NCI-H524 (cell line): ENCODE data around the gene BCAS3.

Source experiments
- DNase-seq, 2 experiments: peaks; one replicate each; lab custom pipeline; 2025; lab: John Stamatoyannopoulos, UW

BCAS3 gene

DNA sequence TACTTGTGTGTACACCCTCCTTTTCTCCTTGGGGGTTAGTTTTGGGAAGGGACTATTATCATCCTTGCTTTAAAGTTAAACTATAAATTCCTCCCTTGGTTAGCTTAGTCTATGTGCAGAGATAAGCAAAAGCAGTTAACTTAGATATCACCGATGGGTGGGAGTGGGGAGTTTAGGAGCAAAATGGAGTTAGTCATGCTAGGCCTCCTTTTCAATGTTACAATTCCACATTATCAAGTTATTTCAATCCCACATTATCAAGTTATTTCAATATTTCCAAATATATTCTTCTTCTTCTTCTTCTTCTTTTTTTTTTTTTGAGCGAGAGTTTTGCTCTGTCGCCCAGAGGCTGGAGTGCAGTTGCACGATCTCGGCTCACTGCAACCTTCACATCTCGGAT lies 1.7 kb upstream of the BCAS3 start:
- DNase-seq = no peak

DNA sequence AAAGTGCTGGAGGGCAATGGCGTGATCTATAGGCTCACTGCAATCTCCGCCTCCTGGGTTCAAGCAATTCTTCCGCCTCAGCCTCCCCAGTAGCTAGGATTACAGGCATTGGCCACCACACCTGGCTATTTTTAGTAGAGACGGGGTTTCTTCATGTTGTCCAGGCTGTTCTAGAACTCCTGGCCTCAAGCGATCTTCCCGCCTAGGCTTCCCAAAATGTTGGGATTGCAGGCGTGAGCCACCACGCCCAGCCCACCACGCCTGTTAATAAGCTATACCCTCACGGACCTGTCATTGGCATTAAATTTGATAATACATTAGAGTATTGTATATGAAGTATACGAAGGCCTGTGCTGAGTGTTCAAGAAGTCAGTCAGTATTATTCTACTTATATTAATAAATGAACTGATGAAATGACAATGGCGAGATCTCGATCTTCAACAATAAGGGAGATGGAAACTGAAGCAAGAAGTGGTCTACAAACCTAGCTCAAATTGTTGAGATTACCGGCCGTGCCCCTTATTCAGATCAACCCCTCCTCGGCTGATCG lies 818 bp upstream of the BCAS3 start:
- DNase-seq = no peak

DNA sequence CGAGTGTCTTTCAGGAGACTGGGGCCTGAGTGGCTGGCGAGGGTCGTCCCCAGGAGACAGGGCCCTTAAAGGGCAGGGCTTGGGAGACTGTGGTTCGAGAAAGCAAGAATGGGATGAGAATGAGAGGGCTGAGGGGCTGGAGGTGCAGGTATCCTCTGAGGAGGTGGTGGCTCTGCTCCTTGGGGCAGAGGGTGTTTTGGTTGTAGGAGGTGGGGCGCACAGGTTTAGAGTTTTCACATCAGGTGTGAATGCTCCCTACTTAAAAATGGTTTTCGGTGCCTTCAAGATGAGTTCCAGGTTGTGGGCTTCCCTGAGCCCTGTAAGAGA lies 430 bp downstream of the BCAS3 start:
- no peak for DNase-seq

DNA sequence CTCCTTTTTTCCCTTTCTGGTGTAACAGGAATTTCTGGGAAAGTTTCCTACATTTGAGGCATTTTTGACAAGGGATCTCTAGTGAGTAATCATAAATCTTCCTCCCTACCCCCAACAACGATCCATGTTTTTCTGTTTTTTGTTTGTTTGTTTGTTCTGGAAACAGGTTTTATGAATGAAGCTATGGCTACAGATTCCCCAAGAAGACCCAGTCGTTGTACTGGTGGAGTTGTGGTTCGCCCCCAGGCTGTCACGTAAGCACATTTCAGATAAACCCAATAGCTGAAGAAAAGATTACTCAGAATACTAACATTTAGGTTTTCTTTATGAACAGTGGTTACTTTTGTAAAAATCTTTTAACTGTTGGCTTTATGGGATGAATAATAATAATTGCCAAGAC lies 1.6 kb downstream of the BCAS3 start:
- DNase-seq = no peak

DNA sequence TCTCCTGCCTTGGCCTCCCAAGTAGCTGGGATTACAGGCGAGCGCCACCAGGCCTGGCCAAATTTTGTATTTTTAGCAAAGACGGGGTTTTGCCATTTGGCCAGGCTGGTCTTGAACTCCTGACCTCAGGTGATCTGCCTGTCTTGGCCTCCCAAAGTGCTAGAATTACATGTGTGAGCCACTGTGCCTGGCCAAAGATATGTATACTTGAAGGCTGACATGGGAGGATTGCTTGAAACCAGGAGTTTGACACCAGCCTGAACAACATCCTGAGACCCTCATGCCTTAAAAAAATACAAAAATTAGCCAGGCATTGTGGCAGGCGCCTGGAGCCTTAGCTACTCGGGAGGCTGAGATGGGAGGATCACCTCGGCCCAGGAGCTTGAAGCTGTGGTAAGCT lies 3.1 kb downstream of the BCAS3 start:
- no peak for DNase-seq

DNA sequence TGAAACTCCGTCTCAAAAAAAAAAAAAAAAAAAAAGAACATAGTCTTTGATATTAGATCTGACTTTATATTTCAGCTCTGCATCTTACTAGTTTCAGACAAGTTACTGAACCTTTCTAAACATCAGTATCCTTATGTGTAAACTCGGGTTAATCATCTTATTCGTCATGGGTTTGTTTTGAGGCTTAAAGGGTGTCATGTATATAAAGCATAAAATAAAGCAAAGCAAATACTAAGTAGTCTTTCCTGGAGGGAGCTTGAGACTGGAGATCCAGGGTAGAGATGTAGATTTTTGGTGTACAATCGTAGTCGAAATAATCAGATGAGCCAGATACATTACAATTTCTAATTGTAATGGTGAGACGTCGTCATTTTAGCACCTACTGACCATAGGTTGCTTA lies 7.8 kb downstream of the BCAS3 start:
- DNase-seq = no peak

DNA sequence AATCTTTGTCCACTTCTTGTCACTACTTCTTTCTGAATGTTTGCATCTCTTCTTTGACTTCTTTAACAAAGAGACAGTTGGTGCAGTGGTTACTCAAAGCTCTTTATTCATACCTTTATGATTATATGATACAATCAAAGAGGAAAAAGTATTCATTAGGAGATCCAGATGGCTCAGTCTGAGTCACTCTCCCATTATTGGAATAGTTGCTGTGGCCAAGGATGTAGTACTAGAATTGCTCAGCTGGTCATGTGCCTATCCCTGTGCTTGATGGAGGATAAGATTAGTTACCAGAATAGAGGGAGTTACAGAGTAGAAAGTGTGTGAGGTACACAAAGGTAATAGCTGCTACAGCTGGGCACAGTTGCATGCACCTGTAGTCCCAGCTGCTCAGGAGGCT lies 18.3 kb downstream of the BCAS3 start:
- no peak for DNase-seq

DNA sequence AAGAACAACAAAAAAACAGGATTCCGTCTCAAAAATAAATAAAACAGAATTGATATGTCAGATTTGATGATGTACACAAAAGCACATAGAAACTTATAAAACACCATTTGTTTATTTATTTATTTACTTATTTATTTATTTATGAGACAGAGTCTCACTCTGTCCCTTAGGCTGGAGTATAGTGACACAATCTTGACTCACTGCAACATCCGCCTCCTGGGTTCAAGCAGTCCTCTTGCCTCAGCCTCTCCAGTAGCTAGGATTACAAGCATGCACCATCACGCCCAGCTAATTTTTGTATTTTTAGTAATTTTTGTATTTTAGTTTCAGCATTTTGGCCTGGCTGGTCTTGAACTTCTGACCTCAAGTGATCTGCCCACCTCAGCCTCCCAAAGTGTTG lies 21.4 kb downstream of the BCAS3 start:
- no peak for DNase-seq

DNA sequence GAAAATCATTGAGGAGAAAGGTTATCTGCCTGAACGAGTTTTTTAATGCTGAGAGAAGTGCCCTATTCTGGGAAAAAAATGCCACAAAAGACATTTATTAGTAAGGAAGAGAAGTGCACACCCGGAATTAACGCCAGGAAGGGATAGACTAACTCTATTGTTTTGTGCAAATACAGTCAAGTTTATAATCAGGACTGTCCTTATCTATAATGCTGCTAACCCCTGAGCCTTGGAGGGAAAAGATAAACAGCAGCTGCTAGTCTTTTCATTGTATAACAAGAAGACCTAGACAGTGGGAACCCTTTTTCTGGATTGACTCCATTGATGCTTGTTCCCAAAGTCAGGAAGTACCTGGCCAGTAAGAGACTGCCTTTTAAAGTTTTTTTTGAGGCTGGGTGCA lies 26.5 kb downstream of the BCAS3 start:
- DNase-seq = no peak

DNA sequence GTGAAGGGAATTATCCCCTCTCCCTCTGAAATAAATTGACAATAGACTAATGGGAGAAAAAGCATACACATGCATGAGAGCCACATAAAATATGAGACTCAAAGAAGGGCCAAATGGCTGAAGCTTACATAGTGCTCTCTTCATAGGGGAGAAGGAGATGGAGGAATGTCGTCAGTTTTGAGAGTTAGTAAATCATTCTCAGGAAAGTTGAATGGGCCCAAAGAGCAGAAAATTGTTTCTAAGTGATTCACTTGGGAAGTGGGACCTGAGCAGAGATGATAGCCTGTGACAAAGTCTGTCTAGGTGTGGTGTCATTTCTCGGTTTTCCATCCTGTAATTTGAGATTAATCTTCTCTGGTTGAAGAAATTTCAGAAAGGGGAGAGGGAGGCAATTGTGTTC lies 35.0 kb downstream of the BCAS3 start:
- DNase-seq = no peak

DNA sequence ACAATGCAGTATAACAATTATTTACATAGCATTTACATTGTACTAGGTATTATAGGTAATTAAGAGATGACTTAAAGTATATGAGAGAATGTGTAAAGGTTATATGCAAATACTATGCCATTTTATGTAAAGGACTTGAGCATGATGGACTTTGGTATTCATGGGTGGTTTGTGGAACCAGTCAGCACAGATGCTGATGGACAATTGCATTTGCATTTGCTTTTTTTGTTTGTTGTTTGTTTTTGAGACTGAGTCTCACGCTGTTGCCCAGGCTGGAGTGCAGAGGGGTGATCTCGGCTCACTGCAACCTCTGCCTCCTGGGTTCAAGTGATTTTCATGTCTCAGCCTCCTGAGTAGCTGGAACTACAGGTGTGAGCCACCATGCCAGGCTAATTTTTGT lies 36.0 kb downstream of the BCAS3 start:
- no peak for DNase-seq

DNA sequence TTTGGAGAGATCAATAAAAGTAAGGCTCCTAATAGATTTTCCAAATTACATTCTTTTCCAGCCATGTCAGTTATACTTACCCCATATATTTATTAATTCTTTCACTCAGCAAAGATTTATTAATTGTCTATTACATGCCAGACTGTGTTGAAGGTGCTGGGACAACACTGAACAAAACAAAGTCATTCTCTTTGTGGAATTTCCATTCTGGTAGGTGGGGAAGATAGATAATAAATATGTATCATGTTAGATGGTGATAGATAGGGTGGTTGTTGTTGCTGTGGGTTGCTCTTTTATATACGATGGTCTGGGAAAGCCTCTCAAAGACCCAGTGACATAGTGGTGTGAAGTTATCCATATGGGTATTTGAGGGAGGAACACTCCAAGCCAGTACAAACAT lies 39.1 kb downstream of the BCAS3 start:
- no peak for DNase-seq

DNA sequence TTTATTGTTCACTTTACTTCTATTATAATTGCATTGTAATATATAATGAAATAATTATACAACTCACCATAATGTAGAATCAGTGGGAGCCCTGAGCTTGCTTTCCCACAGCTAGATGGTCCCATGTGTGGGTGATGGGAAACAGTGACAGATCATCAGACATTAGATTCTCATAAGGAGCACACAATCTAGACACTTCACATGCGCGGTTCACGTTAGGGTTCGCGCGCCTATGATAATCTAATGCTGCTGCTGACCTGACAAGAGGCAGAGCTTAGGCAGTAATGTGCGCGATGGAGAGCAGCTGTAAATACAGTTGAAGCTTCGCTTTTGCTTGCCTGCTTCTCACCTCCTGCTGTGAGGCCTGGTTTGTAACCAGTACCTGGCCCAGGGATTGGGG lies 40.2 kb downstream of the BCAS3 start:
- DNase-seq = no peak

DNA sequence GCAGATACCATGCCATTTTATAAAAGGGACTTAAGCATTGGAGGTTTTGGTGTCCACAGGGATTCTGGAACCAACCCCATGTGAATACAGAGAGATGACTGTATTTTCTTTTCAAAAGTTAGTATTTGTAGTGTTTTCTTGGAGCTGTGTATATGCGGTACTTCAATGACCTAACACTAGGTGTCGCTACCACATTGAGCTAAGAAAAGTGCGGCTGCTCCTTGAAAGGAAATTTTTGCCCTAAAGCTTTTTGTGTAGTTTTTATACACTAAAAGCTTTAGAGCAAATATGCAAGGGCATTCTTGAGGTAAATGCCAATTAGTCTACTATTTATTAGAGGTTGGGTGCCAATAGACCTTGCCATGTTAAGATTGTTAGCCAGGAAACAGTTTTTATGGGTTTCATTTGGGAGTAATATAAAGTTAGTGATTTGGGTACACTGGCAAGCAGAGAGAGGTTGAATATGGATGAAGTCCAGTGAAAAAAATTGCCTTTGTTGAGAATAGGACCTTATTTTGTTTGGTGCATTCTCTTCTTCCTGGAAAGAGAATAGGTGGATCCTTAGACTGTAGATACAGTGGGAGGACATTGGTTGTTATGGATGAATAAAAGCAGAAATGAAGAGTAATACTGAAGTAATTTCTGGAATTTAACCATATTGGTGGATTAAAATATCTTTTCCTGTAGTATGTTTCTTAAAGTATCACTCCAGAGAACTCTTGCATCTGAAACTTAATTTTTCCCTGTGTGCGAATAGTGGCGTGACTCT lies 43.3 kb downstream of the BCAS3 start:
- DNase-seq = peak in 1 of 2 experiments; percentile 61

DNA sequence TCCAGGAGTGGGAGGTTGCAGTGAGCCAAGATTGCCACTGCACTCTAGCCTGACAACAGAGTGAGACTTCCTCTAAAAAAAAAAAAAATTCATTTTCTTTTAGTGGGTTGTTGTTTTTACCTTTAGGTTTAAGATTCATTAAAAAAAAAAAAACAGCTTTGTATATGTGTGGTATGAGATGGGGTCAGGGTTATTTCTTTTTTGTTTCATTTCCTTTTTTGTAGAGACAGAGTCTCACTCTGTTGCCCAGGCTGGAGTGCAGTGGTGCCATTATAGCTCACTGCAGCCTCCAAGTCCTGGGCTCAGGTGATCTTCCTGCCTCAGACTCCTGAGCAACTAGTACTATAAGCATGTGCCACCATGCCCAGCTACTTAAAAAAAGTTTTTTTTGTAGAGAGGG lies 47.0 kb downstream of the BCAS3 start:
- DNase-seq = no peak

DNA sequence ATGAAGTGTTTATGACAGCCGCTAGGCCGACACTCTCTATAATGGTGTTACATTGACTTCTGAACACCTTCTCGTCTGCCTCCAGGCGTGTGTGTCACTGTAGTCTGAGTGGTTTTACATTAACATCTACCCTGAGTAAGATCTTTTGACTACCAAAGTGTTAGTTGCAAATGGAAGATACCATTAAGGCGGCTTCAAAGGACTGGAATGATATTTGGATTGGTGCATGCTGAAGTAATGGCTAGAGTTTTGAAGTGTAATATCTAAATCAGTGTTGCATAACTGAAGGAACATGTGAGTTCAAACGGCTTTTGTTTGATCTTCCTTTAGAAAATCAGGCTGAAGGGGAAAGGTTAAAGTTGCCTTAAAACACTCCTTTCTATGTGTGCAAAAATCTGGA lies 52.2 kb downstream of the BCAS3 start:
- DNase-seq = no peak

DNA sequence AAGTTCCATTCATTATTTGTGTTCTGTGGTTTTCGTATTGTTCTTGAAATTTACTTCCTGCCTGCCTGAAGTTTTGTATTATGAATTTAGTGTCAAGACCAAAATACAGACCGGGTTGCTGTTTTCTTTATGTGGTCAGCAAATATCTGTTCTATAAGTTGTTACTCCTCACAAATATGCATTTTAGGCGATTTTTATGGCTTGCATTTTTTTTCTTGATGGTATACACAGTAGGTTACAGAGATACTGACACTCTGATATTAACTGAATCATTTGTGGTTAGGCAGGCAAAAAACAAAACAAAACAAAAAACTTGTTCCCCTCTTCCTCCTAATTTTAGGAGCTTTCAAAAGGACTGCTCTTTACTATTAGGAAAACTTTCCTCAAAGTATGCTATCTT lies 52.6 kb downstream of the BCAS3 start:
- DNase-seq = no peak

DNA sequence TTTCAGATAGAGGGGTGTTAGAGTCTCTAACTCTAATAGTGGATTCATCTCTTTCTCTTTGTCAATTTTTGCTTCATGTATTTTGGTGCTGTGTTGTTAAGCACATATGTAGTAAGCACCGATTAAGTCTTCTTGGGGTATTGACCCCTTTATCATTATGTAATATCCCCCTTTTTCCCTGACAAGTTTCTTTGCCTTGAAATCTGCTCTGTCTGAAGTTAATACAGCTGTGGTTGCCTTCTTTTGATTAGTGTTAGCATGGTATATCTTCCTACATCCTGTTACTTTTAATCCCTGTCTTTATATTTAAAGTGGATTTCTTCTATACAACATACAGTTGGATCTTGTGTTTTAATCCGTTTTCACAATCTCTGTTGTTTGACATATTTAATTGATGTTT lies 60.6 kb downstream of the BCAS3 start:
- DNase-seq = no peak

DNA sequence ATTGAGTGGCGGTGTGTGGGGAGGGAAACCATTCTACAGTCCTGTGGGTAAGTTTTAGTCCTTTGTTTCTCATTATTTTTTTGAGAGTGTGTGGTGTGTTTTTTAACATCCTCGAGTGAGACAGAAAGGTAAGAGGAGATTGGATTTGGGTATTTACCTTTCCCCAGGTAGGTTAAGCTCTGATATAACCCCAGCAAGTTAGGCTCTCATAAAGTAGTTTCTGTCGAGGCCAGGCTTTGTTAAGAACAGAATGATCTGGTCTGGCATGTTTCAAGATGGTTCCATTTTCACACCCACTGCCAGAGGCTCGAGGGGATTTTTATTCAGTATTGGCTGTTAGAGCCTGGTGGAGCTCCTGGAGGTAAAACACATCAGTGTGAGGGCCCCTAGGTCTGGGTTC lies 62.9 kb downstream of the BCAS3 start:
- DNase-seq = no peak

DNA sequence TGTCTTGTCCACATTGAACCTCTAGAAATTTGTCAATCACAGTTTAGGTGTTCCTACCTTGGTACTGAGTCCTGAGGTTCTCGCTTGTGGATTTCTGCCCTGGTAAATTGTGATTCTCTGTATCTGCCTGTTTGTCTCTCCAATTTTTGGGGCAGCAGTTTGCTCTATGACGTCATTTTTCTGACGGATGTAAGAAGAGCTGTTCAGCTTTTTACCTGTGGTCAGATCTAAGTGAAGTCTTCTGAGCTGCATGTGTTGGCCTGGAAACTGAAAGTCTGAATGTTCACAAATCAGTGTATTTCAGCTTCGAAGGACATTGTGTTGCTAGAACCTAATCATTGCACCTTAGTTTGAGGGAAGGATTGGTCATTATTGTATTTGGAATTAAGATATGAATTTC lies 63.4 kb downstream of the BCAS3 start:
- no peak for DNase-seq

DNA sequence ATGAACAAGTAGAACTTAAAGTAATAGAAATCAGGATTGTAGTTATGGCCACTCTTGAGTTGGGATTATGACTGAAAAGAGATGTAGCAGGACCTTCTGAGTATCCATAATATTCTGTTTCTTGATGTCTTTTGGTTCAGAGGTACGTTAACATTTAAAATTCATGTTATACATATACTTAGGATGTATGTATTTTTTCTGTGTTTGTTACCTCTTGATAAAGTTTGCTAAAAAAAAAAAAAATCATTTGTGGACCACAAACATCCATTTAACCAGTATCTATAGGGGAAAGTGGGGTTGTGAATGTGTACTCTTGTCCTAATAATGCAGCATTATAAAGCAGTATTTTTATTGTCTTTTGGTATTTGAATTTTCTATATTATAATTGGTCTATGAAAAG lies 65.6 kb downstream of the BCAS3 start:
- no peak for DNase-seq

DNA sequence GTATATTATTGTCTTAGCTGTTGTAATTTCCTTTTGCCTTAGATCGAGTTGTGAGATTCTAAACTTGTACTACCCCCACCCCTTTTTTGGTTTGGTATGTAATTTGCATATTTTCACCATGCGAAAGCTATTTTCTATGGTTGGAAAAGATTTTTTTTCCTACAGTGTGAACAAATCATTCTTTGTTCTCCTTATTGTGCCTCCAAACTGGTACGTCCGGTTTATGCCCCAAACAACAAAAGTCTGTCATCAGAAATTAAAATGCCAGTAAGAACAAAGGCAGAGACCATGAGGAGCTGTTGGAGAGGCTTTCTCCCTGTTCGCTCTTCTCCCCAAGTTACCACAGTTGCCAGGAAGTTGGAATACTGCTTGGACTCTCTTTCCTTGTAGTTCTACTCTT lies 66.1 kb downstream of the BCAS3 start:
- DNase-seq = no peak

DNA sequence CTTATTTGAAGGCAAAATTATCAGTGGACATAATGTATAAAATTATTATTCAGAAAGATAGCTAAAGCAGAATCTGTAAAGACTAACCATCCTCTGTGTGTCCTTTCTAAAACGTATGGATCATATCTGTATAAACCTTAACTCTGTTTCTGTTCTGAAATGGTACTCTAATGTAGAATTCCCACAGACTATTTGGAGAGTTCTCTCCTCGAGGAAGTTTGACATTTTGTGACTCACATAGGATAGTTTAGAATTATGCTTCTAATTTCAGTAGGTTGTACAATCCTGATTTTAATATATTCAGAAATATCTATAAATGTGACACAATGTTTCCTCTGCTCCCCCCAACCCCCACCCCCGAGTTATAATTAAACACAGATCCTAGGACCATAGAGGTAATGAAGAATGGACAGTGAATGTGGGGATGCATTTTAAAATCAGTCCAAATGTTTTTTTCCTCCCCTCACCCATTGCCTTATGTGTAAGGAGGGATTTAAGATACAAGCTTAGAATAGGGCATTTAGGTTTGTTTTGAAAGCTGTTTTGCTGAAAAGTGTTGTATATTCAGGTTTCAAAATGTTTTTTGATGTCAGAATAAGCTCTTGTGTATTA lies 66.8 kb downstream of the BCAS3 start:
- DNase-seq = no peak

DNA sequence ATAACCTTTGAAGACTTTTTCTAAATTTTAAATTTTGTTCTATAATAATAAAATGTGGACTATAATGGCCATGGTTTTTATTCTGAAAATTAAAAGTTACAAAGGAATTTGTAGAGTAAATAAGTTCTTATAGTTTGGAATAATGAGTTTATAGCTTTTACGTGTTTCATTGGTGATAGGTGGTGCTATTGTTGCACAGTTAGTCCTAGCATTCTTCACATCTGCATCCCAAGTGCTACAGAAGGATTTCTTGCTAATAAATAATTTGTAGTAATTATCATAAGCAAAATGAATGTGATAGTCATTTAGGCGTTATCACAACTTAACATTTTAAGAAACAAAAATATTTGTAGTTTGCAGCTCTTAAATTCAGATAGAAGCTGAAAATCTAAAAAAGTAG lies 67.9 kb downstream of the BCAS3 start:
- DNase-seq = peak in 1 of 2 experiments; percentile 13
